ENCODE data around the gene USP34.
"Not testable (repeated sequence)": the region's sequence is repeated elsewhere in the genome, so short reads cannot be mapped to it uniquely, and the experiment has no call there.

Gene USP34

GRCh38 chr2:61420991-61421544 is 49.8 kb downstream of the USP34 start:
- DNase-seq: no peak

GRCh38 chr2:61419570-61419969 is 51.3 kb downstream of the USP34 start:
- no peak for DNase-seq

- no peak for DNase-seq
Measured at GRCh38 chr2:61419129-61419528, 51.8 kb downstream of the USP34 start.

GRCh38 chr2:61416871-61417645 is 53.8 kb downstream of the USP34 start:
- no peak for DNase-seq

GRCh38 chr2:61415265-61415664 is 55.6 kb downstream of the USP34 start:
- no peak for DNase-seq

- DNase-seq: no peak
Measured at GRCh38 chr2:61414674-61415073, 56.2 kb downstream of the USP34 start.

GRCh38 chr2:61411109-61411508 is 59.8 kb downstream of the USP34 start:
- no peak for DNase-seq

- DNase-seq: no peak
Measured at GRCh38 chr2:61410185-61410584, 60.7 kb downstream of the USP34 start.

- no peak for DNase-seq
Measured at GRCh38 chr2:61405813-61406212, 65.1 kb downstream of the USP34 start.

GRCh38 chr2:61404438-61404837 is 66.4 kb downstream of the USP34 start:
- no peak for DNase-seq

- no peak for DNase-seq
Measured at GRCh38 chr2:61398413-61398812, 72.5 kb downstream of the USP34 start.

GRCh38 chr2:61396005-61396404 is 74.9 kb downstream of the USP34 start:
- no peak for DNase-seq

GRCh38 chr2:61387588-61387987 is 83.3 kb downstream of the USP34 start:
- DNase-seq: not testable (repeated sequence)

GRCh38 chr2:61380882-61381197 is 90.0 kb downstream of the USP34 start:
- DNase-seq: not testable (repeated sequence)

GRCh38 chr2:61380056-61380881 is 90.6 kb downstream of the USP34 start:
- DNase-seq: no peak

GRCh38 chr2:61379521-61379920 is 91.4 kb downstream of the USP34 start:
- no peak for DNase-seq

GRCh38 chr2:61378281-61378680 is 92.6 kb downstream of the USP34 start:
- no peak for DNase-seq

GRCh38 chr2:61377046-61377445 is 93.8 kb downstream of the USP34 start:
- no peak for DNase-seq

GRCh38 chr2:61376211-61376610 is 94.7 kb downstream of the USP34 start:
- DNase-seq: no peak

GRCh38 chr2:61371027-61371426 is 99.9 kb downstream of the USP34 start:
- DNase-seq: no peak

GRCh38 chr2:61368687-61369665 is 101.9 kb downstream of the USP34 start:
- no peak for DNase-seq

- no peak for DNase-seq
Measured at GRCh38 chr2:61367177-61367576, 103.7 kb downstream of the USP34 start.

GRCh38 chr2:61363580-61363979 is 107.3 kb downstream of the USP34 start:
- DNase-seq: no peak

Data from activated CD8-positive, alpha-beta memory T cell treated with anti-CD3 and anti-CD28 coated beads for 24 hours (primary cell).